Breast epithelium (tissue), 3 donors: Measurements from ENCODE around the gene PLEKHM2.

ENCODE experiments used
- POLR2A ChIP-seq: fragments of 450-650 bp; IDR thresholded peaks from one replicate; pipeline ENCODE4 v1.6.1; 2016; ENCODE audit warnings: antibody characterized with exemption, mild to moderate bottlenecking, moderate library complexity
- POLR2AphosphoS5 ChIP-seq, 3 donors: sonication (generic); formaldehyde crosslinking; IDR thresholded peaks; one replicate each; pipeline ENCODE4 v1.6.1; 2017; ENCODE audit warnings: antibody characterized with exemption in 3 of 3
- TF ChIP-seq, protein P1 (sequence below), 3 donors: fragments of 450-650 bp; IDR thresholded peaks; one replicate each; pipeline ENCODE4 v1.5.1; 2016 to 2017; ENCODE audit warnings: antibody characterized with exemption in 3 of 3, mild to moderate bottlenecking in 3 of 3, moderate library complexity in 3 of 3

DNA sequence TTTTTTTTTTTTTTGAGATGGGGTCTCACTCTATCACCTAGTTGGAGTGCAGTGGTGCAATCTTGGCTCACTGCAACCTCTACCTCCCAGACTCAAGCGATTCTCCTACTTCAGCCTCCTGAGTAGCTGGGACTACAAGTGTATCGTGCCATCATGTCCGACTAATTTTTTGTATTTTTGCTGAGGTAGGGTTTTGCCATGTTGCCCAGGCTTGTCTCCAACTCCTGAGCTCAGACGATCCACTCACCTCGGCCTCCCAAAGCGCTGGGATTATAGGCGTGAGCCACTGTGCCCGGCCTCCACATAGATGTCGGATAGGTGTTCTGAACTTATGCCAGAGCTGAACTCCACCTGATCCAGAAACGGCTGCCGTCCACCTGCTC lies 21.1 kb downstream of the PLEKHM2 start:
- TF ChIP-seq, protein P1, sequence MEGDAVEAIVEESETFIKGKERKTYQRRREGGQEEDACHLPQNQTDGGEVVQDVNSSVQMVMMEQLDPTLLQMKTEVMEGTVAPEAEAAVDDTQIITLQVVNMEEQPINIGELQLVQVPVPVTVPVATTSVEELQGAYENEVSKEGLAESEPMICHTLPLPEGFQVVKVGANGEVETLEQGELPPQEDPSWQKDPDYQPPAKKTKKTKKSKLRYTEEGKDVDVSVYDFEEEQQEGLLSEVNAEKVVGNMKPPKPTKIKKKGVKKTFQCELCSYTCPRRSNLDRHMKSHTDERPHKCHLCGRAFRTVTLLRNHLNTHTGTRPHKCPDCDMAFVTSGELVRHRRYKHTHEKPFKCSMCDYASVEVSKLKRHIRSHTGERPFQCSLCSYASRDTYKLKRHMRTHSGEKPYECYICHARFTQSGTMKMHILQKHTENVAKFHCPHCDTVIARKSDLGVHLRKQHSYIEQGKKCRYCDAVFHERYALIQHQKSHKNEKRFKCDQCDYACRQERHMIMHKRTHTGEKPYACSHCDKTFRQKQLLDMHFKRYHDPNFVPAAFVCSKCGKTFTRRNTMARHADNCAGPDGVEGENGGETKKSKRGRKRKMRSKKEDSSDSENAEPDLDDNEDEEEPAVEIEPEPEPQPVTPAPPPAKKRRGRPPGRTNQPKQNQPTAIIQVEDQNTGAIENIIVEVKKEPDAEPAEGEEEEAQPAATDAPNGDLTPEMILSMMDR (IDR thresholded peaks at IDR 0.05): no peak
- no peak for TF ChIP-seq POLR2A
- no peak for TF ChIP-seq POLR2AphosphoS5 (IDR thresholded peaks at IDR 0.05)
